ENCODE data around the gene CLMP.

Gene CLMP

DNA sequence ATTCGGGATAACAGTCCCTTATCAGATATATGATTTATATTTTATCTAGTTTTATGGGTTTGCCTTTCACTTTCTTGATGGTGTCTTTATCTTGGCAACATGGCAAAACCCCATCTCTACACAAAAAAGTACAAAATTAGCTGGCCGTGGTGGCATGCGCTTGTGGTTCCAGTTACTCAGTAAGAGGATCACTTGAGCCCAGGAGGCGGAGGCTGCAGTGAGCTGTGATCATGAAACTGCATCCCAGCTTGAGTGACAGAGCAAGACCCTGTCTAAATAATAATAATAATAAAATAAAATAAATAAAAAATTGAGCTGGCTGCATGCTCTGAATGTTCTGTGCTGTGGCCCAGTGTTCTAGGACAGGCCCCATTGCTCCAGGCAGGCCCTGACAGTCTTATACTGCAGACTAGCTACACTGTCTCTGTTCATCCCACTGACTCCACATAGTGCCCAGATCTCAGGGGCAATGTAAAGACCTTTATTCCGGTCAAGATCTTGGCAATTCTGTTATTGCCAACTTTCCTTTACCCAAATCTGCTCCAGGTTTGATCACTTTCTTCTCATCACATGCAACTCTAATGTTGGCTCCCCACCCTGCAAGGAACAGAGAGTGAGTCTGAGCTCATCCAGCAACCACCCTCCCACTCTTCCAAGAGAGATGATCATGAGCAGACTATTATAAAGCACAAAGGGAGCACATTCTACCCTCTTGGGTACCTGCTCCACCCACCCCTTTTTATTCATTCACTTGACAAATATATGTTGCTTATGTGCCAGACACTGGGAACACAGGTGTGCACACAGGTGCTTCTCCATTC is 141.9 kb downstream of the CLMP start:
- no peak for TF ChIP-seq SIN3A (IDR thresholded peaks at IDR 0.05; ENCODE audit: borderline replicate concordance, insufficient read depth, low read length)
- TF ChIP-seq TAF1 (IDR thresholded peaks at IDR 0.05; ENCODE audit: borderline replicate concordance, insufficient read depth, low read length): no peak
- TF ChIP-seq POLR2AphosphoS5 (IDR thresholded peaks at IDR 0.05; ENCODE audit: low read depth, low read length): no peak; the same call in none of the 2 replicates
- no peak for TF ChIP-seq FOXP2 (optimal IDR thresholded peaks at IDR 0.05; ENCODE audit: borderline replicate concordance, extremely low read depth, extremely low read length, insufficient read depth)
- TF ChIP-seq, protein P1, sequence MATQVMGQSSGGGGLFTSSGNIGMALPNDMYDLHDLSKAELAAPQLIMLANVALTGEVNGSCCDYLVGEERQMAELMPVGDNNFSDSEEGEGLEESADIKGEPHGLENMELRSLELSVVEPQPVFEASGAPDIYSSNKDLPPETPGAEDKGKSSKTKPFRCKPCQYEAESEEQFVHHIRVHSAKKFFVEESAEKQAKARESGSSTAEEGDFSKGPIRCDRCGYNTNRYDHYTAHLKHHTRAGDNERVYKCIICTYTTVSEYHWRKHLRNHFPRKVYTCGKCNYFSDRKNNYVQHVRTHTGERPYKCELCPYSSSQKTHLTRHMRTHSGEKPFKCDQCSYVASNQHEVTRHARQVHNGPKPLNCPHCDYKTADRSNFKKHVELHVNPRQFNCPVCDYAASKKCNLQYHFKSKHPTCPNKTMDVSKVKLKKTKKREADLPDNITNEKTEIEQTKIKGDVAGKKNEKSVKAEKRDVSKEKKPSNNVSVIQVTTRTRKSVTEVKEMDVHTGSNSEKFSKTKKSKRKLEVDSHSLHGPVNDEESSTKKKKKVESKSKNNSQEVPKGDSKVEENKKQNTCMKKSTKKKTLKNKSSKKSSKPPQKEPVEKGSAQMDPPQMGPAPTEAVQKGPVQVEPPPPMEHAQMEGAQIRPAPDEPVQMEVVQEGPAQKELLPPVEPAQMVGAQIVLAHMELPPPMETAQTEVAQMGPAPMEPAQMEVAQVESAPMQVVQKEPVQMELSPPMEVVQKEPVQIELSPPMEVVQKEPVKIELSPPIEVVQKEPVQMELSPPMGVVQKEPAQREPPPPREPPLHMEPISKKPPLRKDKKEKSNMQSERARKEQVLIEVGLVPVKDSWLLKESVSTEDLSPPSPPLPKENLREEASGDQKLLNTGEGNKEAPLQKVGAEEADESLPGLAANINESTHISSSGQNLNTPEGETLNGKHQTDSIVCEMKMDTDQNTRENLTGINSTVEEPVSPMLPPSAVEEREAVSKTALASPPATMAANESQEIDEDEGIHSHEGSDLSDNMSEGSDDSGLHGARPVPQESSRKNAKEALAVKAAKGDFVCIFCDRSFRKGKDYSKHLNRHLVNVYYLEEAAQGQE (IDR thresholded peaks at IDR 0.05; ENCODE audit: insufficient read depth in 1 of 2, low read depth in 2 of 2, low read length in 2 of 2): no peak

DNA sequence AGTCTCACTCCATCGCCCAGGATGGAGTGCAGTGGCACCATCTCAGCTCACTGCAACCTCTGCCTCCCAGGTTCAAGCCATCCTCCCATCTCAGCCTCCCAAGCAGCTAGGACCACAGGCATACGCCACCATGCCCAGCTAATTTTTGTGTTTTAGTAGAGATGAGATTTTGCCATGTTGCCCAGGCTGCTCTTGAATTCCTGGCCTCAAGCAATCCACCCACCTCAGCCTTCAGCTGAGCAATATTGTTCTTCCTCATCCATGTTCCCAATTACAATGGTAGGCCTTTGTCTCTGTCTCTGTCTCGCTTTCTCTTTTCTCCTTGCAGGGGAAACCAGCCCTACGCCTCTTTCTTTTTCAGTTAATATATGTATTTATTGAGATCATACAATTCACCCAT is 143.4 kb downstream of the CLMP start:
- TF ChIP-seq, protein P1 (IDR thresholded peaks at IDR 0.05; ENCODE audit: insufficient read depth in 1 of 2, low read depth in 2 of 2, low read length in 2 of 2): no peak
- no peak for TF ChIP-seq FOXP2 (optimal IDR thresholded peaks at IDR 0.05; ENCODE audit: borderline replicate concordance, extremely low read depth, extremely low read length, insufficient read depth)

DNA sequence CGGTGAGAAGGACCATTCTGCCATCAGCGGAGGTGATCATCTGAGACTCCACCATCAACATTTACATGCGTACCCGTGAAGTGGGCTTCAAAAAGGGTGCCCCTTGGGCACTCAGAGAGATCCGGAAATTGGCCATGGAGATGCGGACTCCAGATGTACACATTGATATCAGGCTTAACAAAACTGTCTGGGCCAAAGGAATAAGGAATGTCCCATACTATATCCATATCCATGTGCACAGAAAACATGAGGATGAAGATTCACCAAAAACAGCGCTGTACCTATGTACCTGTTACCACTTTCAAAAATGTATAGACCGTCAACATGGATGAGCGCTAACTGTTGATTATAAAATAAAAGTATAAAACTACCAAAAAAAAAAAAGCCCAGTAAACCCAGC is 143.9 kb downstream of the CLMP start:
- TF ChIP-seq SIN3A (IDR thresholded peaks at IDR 0.05; ENCODE audit: borderline replicate concordance, insufficient read depth, low read length) (no peak), FOXP2 (optimal IDR thresholded peaks at IDR 0.05; ENCODE audit: borderline replicate concordance, extremely low read depth, extremely low read length, insufficient read depth) (no peak), POLR2AphosphoS5 (IDR thresholded peaks at IDR 0.05; ENCODE audit: low read depth, low read length) (no peak), TAF1 (IDR thresholded peaks at IDR 0.05; ENCODE audit: borderline replicate concordance, insufficient read depth, low read length) (no peak)
- TF ChIP-seq, protein P1 (IDR thresholded peaks at IDR 0.05; ENCODE audit: insufficient read depth in 1 of 2, low read depth in 2 of 2, low read length in 2 of 2): no peak

DNA sequence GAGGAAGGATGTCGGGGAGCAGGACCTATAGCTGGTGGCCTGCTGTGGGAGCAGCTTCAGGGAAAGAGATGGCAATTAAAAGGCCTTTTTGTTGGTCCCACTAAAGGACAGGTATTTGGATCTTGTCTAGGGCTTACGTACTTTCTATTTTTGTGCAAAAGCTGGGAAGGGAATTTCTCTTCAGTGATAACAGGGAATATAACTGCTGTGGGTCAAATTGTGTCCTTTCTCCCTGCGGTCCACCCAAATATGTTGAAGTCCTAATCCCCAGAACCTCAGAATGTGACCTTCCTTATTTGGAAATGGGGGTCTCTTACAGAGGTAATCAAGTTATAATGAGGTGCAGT is 147.1 kb downstream of the CLMP start:
- TF ChIP-seq FOXP2 (optimal IDR thresholded peaks at IDR 0.05; ENCODE audit: borderline replicate concordance, extremely low read depth, extremely low read length, insufficient read depth) (no peak), SIN3A (IDR thresholded peaks at IDR 0.05; ENCODE audit: borderline replicate concordance, insufficient read depth, low read length) (no peak), TAF1 (IDR thresholded peaks at IDR 0.05; ENCODE audit: borderline replicate concordance, insufficient read depth, low read length) (no peak), POLR2AphosphoS5 (IDR thresholded peaks at IDR 0.05; ENCODE audit: low read depth, low read length) (no peak)
- TF ChIP-seq, protein P1 (IDR thresholded peaks at IDR 0.05; ENCODE audit: insufficient read depth in 1 of 2, low read depth in 2 of 2, low read length in 2 of 2): no peak

Measured in PFSK-1 (cell line).